GM19438 (cell line): Measurements from ENCODE around the gene PRPF38B.
"Not testable (repeated sequence)": the region's sequence is repeated elsewhere in the genome, so short reads cannot be mapped to it uniquely, and the experiment has no call there.

Source experiments
- ATAC-seq: cut with Tn5 transposase; IDR thresholded peaks from one replicate; pipeline ENCODE4 v1.9.1; 2021; ENCODE audit warnings: low read depth; ENCODE audit not compliant: unreplicated experiment

The PRPF38B gene, protein sequence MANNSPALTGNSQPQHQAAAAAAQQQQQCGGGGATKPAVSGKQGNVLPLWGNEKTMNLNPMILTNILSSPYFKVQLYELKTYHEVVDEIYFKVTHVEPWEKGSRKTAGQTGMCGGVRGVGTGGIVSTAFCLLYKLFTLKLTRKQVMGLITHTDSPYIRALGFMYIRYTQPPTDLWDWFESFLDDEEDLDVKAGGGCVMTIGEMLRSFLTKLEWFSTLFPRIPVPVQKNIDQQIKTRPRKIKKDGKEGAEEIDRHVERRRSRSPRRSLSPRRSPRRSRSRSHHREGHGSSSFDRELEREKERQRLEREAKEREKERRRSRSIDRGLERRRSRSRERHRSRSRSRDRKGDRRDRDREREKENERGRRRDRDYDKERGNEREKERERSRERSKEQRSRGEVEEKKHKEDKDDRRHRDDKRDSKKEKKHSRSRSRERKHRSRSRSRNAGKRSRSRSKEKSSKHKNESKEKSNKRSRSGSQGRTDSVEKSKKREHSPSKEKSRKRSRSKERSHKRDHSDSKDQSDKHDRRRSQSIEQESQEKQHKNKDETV

DNA sequence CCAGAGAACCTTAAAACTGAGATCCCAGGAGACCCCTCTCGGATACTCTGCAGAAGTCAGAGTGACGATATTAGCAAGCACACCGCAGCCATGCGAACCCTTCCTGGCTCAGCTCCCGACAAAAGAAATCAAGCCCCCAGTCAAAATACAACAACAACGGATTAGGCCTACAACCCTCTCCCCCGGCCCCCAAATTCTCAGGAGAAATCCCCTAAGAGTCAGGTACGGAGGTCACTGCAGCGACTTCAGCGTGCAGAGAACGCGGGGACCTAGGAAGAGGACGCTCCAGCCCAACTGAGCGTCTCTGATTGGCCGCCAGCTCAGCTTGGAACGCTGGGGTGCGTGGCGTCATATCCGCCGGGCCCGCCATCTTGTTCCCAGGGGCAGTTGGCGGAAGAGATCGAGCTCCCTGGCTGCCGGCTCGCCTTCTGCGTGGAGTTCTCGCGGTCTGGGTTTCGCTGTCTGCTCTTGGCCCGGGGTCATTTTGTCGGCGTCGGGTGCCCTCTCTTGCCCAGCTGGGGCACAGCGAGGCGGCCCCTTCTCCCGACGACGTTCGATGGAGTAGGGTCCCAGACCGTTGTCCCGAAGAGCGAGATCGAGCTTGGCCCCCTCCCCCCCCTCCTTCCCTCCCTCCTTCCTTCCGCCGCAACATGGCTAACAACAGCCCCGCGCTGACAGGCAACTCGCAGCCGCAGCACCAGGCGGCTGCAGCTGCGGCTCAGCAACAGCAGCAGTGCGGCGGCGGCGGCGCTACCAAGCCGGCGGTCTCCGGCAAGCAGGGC, at the start of gene PRPF38B:
Gene PRPF38B, plus strand, starts transcription at position 369 of the 782 bp plus-strand sequence. Its CDS starts 282 bp downstream, at position 651.
- peak; percentile 96 for ATAC-seq

GRCh38 chr1:108643492-108644335, 48.4 kb upstream of the PRPF38B start:
- ATAC-seq, result no peak

- no peak for ATAC-seq
Measured at GRCh38 chr1:108644984-108645383, 47.1 kb upstream of the PRPF38B start.

DNA sequence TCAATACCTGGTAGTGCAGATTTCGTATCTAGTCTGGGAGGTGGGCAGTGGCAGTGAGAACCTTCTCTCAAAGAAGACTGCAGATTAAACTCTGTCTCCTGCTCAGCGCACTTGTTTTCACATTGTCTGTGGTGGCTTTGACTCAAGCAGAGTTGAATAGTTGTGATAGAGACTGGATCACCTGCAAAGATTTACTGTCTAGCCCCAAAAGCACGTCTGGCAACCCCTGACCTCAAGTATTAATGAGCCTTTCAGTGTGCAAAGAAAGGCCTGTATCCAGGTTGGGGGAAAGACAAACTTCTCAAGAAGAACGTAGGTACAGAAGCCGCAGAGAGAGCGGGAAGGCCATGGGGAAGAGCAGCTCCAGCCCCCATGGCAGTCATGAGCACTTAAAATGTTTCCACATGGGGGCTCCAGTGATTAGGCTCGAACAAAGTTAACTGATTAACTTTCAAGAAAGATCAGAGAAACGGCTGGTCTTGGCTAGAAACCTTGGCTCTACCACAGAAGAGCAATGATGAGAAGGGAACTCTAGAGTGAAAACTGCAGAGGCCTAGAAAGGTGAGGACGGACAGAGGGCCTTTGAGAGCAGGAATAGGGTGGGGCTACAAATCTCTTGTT, 46.4 kb upstream of the PRPF38B start:
- ATAC-seq, result no peak

DNA sequence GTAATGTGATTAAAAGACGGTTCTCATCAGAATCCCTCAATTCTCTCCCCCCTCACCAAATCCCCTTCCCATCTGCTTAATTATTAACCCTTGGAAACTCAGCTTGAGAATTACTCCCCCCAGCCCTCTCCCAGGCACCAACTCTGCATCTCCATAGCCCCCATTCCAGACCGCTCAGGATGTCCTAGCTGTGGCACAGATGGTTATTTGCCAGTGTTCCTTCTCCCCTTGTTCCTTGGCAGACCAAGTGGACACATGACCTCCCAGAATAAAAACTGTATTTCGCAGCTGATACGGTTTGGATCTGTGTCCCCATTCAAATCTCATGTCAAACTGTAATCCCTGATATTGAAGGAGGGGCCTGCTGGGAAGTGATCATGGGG, 45.9 kb upstream of the PRPF38B start:
- no peak for ATAC-seq

DNA sequence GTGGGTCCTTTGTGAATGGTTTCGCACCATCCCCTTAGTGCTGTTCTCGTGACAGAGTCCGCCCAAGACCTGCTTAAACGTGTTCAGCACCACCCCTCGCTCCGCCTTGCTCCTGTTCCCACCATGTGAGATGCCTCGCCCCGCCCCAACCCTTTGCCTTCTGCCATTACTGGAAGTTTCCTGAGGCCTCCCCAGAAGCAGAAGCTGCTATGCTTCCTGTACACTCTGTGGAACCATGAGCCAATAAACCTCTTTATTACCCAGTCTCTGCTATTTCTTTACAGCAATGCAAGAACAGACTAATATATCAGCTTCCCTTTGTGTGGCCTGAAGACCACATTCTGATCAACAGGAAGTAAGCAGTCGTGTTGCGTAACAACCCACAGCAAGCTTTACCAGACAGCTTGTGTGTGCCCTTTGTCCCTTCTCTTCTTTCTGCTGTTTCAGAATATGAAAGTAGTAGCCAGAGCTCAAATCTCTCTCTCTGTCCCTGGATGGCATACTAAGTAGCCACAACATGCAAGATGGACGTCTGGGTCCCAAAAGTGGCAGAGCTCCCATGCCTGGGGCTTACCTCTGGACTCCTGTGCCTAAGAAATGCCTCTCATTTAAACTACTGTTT, 45.4 kb upstream of the PRPF38B start:
- ATAC-seq, result peak; percentile 76

GRCh38 chr1:108653431-108654105, 38.5 kb upstream of the PRPF38B start:
- no peak for ATAC-seq

GRCh38 chr1:108657356-108658080, 34.6 kb upstream of the PRPF38B start:
- ATAC-seq, result no peak

- ATAC-seq, result peak; percentile 83
Measured at GRCh38 chr1:108661030-108661609, 31.0 kb upstream of the PRPF38B start, which contains the start of gene HENMT1. Gene HENMT1, minus strand, starts transcription at chr1:108661093. Its CDS starts 1,209 bp downstream, at chr1:108659884.

GRCh38 chr1:108663074-108663473, 29.0 kb upstream of the PRPF38B start:
- no peak for ATAC-seq

DNA sequence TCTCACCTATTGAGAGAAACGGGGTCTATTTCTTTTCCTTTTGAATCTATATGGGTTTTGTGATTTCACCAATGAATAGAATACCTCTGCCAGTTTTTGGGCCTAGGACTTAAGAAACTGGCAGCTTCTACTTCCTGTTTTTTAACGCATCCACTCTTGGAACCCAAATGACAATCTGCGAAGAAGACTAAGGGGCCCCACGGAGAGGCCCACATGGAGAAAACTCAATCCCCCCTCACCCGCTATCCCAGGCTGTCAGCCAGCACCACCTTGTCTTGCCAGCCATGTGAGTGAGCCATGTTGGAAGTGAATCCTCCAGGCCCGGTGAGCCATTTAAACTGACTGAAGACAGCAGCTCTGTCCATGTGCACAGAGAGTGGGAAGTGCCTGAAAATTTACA, 27.6 kb upstream of the PRPF38B start:
- no peak for ATAC-seq

DNA sequence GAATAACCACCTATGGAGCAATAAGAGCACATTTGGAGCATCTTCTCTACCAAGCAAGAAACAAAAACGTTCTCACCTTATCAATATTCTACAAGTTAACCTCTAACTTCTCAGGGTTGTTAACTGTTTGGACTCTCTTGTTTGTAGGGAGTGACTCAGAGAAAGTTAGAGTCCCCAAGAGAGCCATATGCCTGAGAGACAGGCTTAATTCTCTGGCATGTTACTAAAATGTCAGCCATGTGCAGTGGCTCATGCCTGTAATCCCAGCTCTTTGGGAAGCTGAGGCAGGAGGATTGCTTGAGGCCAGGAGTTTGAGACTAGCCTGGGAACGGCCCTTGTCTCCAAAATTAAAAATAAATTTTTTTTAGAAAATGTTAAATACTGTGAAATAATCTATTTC, 27.0 kb upstream of the PRPF38B start:
- no peak for ATAC-seq

- ATAC-seq, result no peak
Measured at GRCh38 chr1:108665771-108666170, 26.3 kb upstream of the PRPF38B start.

GRCh38 chr1:108667422-108667821, 24.7 kb upstream of the PRPF38B start:
- not testable (repeated sequence) for ATAC-seq

GRCh38 chr1:108668777-108669176, 23.3 kb upstream of the PRPF38B start:
- no peak for ATAC-seq

- ATAC-seq, result no peak
Measured at GRCh38 chr1:108669679-108670078, 22.4 kb upstream of the PRPF38B start.

- no peak for ATAC-seq
Measured at GRCh38 chr1:108670131-108670773, 21.9 kb upstream of the PRPF38B start.

GRCh38 chr1:108671143-108671542, 21.0 kb upstream of the PRPF38B start:
- ATAC-seq, result no peak
